GM19463 (cell line): Measurements from ENCODE around the gene THSD4.
A peak's percentile ranks its signal among the peaks of the same experiment; 100 is the strongest.

Experiments
- ATAC-seq: cut with Tn5 transposase; IDR thresholded peaks from one replicate; pipeline ENCODE4 v1.9.1; 2021; ENCODE audit warnings: mild to moderate bottlenecking, moderate library complexity; ENCODE audit not compliant: unreplicated experiment

The THSD4 gene

GRCh38 chr15:71114887-71115566, at the start of gene THSD4:
Gene THSD4 (plus strand): TSS chr15:71115471.
- peak; percentile 81 for ATAC-seq

GRCh38 chr15:71066983-71067382, 48.3 kb upstream of the THSD4 start:
- ATAC-seq = no peak

- ATAC-seq = no peak
Measured at GRCh38 chr15:71069693-71070092, 45.6 kb upstream of the THSD4 start.

- ATAC-seq = no peak
Measured at GRCh38 chr15:71071529-71071928, 43.7 kb upstream of the THSD4 start.

GRCh38 chr15:71072423-71072822, 42.8 kb upstream of the THSD4 start:
- no peak for ATAC-seq

GRCh38 chr15:71078506-71079207, 36.6 kb upstream of the THSD4 start:
- no peak for ATAC-seq

GRCh38 chr15:71079208-71080044, 35.8 kb upstream of the THSD4 start:
- no peak for ATAC-seq

- no peak for ATAC-seq
Measured at GRCh38 chr15:71080166-71080565, 35.1 kb upstream of the THSD4 start.

- no peak for ATAC-seq
Measured at GRCh38 chr15:71080705-71081104, 34.6 kb upstream of the THSD4 start.

GRCh38 chr15:71082803-71083202, 32.5 kb upstream of the THSD4 start:
- no peak for ATAC-seq

- no peak for ATAC-seq
Measured at GRCh38 chr15:71083349-71083748, 31.9 kb upstream of the THSD4 start.

GRCh38 chr15:71084264-71084663, 31.0 kb upstream of the THSD4 start:
- ATAC-seq = no peak

GRCh38 chr15:71085809-71086208, 29.5 kb upstream of the THSD4 start:
- no peak for ATAC-seq

GRCh38 chr15:71088155-71088554, 27.1 kb upstream of the THSD4 start:
- no peak for ATAC-seq

- ATAC-seq = no peak
Measured at GRCh38 chr15:71088683-71089082, 26.6 kb upstream of the THSD4 start.

- no peak for ATAC-seq
Measured at GRCh38 chr15:71089801-71090200, 25.5 kb upstream of the THSD4 start.

GRCh38 chr15:71091601-71092000, 23.7 kb upstream of the THSD4 start:
- ATAC-seq = no peak

GRCh38 chr15:71092056-71092600, 23.1 kb upstream of the THSD4 start:
- ATAC-seq = no peak

- ATAC-seq = no peak
Measured at GRCh38 chr15:71093054-71094024, 21.9 kb upstream of the THSD4 start.

- no peak for ATAC-seq
Measured at GRCh38 chr15:71094137-71094536, 21.1 kb upstream of the THSD4 start.
